ENCODE data around the gene TRAP1.

TRAP1 gene

GRCh38 chr16:3717235-3718018 is at the start of gene TRAP1:
Gene TRAP1 (minus strand): TSS chr16:3717524. CDS start chr16:3717508, 16 bp downstream.
- Histone ChIP-seq H3K4me1 (ENCODE audit: control insufficient read depth, insufficient read depth, low read length) (peaks cover 5% of the 10 kb centered on the region), H3K27me3 (ENCODE audit: control insufficient read depth, insufficient read depth, low read length) (no peaks in the 10 kb centered on the region), H3K27ac (ENCODE audit: low read depth, low read length) (peak within 1 kb of the TSS; percentile 78), H3K4me3 (ENCODE audit: low read length) (peak within 1 kb of the TSS; percentile 90), H3K9ac (ENCODE audit: low read length) (peak within 1 kb of the TSS; percentile 77), H3K36me3 (ENCODE audit: control insufficient read depth, insufficient read depth, low read length) (no peaks in the 10 kb centered on the region)

- H3K4me1 ChIP-seq (ENCODE audit: control insufficient read depth, insufficient read depth, low read length): no peaks in the 10 kb centered on the region
- H3K27ac ChIP-seq (ENCODE audit: low read depth, low read length): no peak overlapping the region
- H3K4me3 ChIP-seq (ENCODE audit: low read length): no peak overlapping the region
- no peaks in the 10 kb centered on the region for H3K27me3 ChIP-seq (ENCODE audit: control insufficient read depth, insufficient read depth, low read length)
- no peak overlapping the region for H3K9ac ChIP-seq (ENCODE audit: low read length)
- H3K36me3 ChIP-seq (ENCODE audit: control insufficient read depth, insufficient read depth, low read length): peaks cover 42% of the 10 kb centered on the region
Measured at GRCh38 chr16:3766177-3766576, 48.9 kb upstream of the TRAP1 start.

- Histone ChIP-seq H3K4me1 (ENCODE audit: control insufficient read depth, insufficient read depth, low read length) (no peaks in the 10 kb centered on the region), H3K9ac (ENCODE audit: low read length) (no peak overlapping the region), H3K36me3 (ENCODE audit: control insufficient read depth, insufficient read depth, low read length) (peaks cover 40% of the 10 kb centered on the region), H3K27ac (ENCODE audit: low read depth, low read length) (no peak overlapping the region), H3K27me3 (ENCODE audit: control insufficient read depth, insufficient read depth, low read length) (no peaks in the 10 kb centered on the region), H3K4me3 (ENCODE audit: low read length) (no peak overlapping the region)
Measured at GRCh38 chr16:3764409-3764808, 47.1 kb upstream of the TRAP1 start.

- H3K9ac ChIP-seq (ENCODE audit: low read length): no peak overlapping the region
Measured at GRCh38 chr16:3762107-3762750, 44.9 kb upstream of the TRAP1 start.

GRCh38 chr16:3761375-3762106 is 44.2 kb upstream of the TRAP1 start:
- H3K4me3 ChIP-seq (ENCODE audit: low read length): no peak overlapping the region
- no peaks in the 10 kb centered on the region for H3K27me3 ChIP-seq (ENCODE audit: control insufficient read depth, insufficient read depth, low read length)
- H3K36me3 ChIP-seq (ENCODE audit: control insufficient read depth, insufficient read depth, low read length): peaks cover 34% of the 10 kb centered on the region
- no peak overlapping the region for H3K27ac ChIP-seq (ENCODE audit: low read depth, low read length)
- H3K9ac ChIP-seq (ENCODE audit: low read length): no peak overlapping the region
- H3K4me1 ChIP-seq (ENCODE audit: control insufficient read depth, insufficient read depth, low read length): no peaks in the 10 kb centered on the region

More at GRCh38 chr16:3762107-3762750, 44.9 kb upstream of the TRAP1 start:
- Histone ChIP-seq H3K36me3 (ENCODE audit: control insufficient read depth, insufficient read depth, low read length) (peaks cover 34% of the 10 kb centered on the region), H3K4me3 (ENCODE audit: low read length) (no peak overlapping the region), H3K27ac (ENCODE audit: low read depth, low read length) (no peak overlapping the region), H3K27me3 (ENCODE audit: control insufficient read depth, insufficient read depth, low read length) (no peaks in the 10 kb centered on the region), H3K4me1 (ENCODE audit: control insufficient read depth, insufficient read depth, low read length) (no peaks in the 10 kb centered on the region)

- Histone ChIP-seq H3K27ac (ENCODE audit: low read depth, low read length) (no peak overlapping the region), H3K27me3 (ENCODE audit: control insufficient read depth, insufficient read depth, low read length) (no peaks in the 10 kb centered on the region), H3K9ac (ENCODE audit: low read length) (no peak overlapping the region), H3K36me3 (ENCODE audit: control insufficient read depth, insufficient read depth, low read length) (peaks cover 38% of the 10 kb centered on the region), H3K4me3 (ENCODE audit: low read length) (no peak overlapping the region), H3K4me1 (ENCODE audit: control insufficient read depth, insufficient read depth, low read length) (no peaks in the 10 kb centered on the region)
Measured at GRCh38 chr16:3760518-3760917, 43.2 kb upstream of the TRAP1 start.

GRCh38 chr16:3759736-3760135 is 42.4 kb upstream of the TRAP1 start:
- Histone ChIP-seq H3K4me3 (ENCODE audit: low read length) (no peak overlapping the region), H3K36me3 (ENCODE audit: control insufficient read depth, insufficient read depth, low read length) (peaks cover 40% of the 10 kb centered on the region), H3K27ac (ENCODE audit: low read depth, low read length) (no peak overlapping the region), H3K9ac (ENCODE audit: low read length) (no peak overlapping the region), H3K4me1 (ENCODE audit: control insufficient read depth, insufficient read depth, low read length) (no peaks in the 10 kb centered on the region), H3K27me3 (ENCODE audit: control insufficient read depth, insufficient read depth, low read length) (no peaks in the 10 kb centered on the region)

- Histone ChIP-seq H3K27me3 (ENCODE audit: control insufficient read depth, insufficient read depth, low read length) (no peaks in the 10 kb centered on the region), H3K4me1 (ENCODE audit: control insufficient read depth, insufficient read depth, low read length) (peaks cover 8% of the 10 kb centered on the region), H3K27ac (ENCODE audit: low read depth, low read length) (no peak overlapping the region), H3K36me3 (ENCODE audit: control insufficient read depth, insufficient read depth, low read length) (peaks cover 43% of the 10 kb centered on the region), H3K9ac (ENCODE audit: low read length) (no peak overlapping the region), H3K4me3 (ENCODE audit: low read length) (no peak overlapping the region)
Measured at GRCh38 chr16:3756113-3756512, 38.8 kb upstream of the TRAP1 start.

GRCh38 chr16:3755249-3755648 is 37.9 kb upstream of the TRAP1 start:
- Histone ChIP-seq H3K4me1 (ENCODE audit: control insufficient read depth, insufficient read depth, low read length) (peaks cover 8% of the 10 kb centered on the region), H3K9ac (ENCODE audit: low read length) (no peak overlapping the region), H3K27me3 (ENCODE audit: control insufficient read depth, insufficient read depth, low read length) (no peaks in the 10 kb centered on the region), H3K27ac (ENCODE audit: low read depth, low read length) (no peak overlapping the region), H3K4me3 (ENCODE audit: low read length) (no peak overlapping the region), H3K36me3 (ENCODE audit: control insufficient read depth, insufficient read depth, low read length) (peaks cover 48% of the 10 kb centered on the region)

- Histone ChIP-seq H3K4me1 (ENCODE audit: control insufficient read depth, insufficient read depth, low read length) (peaks cover 8% of the 10 kb centered on the region), H3K27ac (ENCODE audit: low read depth, low read length) (no peak overlapping the region), H3K27me3 (ENCODE audit: control insufficient read depth, insufficient read depth, low read length) (no peaks in the 10 kb centered on the region), H3K9ac (ENCODE audit: low read length) (no peak overlapping the region), H3K4me3 (ENCODE audit: low read length) (no peak overlapping the region), H3K36me3 (ENCODE audit: control insufficient read depth, insufficient read depth, low read length) (peaks cover 49% of the 10 kb centered on the region)
Measured at GRCh38 chr16:3754772-3755171, 37.4 kb upstream of the TRAP1 start.

- Histone ChIP-seq H3K27ac (ENCODE audit: low read depth, low read length) (no peak overlapping the region), H3K36me3 (ENCODE audit: control insufficient read depth, insufficient read depth, low read length) (peaks cover 46% of the 10 kb centered on the region), H3K4me3 (ENCODE audit: low read length) (no peak overlapping the region), H3K9ac (ENCODE audit: low read length) (no peak overlapping the region), H3K4me1 (ENCODE audit: control insufficient read depth, insufficient read depth, low read length) (peaks cover 8% of the 10 kb centered on the region), H3K27me3 (ENCODE audit: control insufficient read depth, insufficient read depth, low read length) (no peaks in the 10 kb centered on the region)
Measured at GRCh38 chr16:3754081-3754703, 36.9 kb upstream of the TRAP1 start.

GRCh38 chr16:3752984-3753383 is 35.7 kb upstream of the TRAP1 start:
- H3K27me3 ChIP-seq (ENCODE audit: control insufficient read depth, insufficient read depth, low read length): no peaks in the 10 kb centered on the region
- H3K36me3 ChIP-seq (ENCODE audit: control insufficient read depth, insufficient read depth, low read length): peaks cover 46% of the 10 kb centered on the region
- no peak overlapping the region for H3K27ac ChIP-seq (ENCODE audit: low read depth, low read length)
- H3K4me1 ChIP-seq (ENCODE audit: control insufficient read depth, insufficient read depth, low read length): peaks cover 8% of the 10 kb centered on the region
- no peak overlapping the region for H3K9ac ChIP-seq (ENCODE audit: low read length)
- H3K4me3 ChIP-seq (ENCODE audit: low read length): no peak overlapping the region
